Fibroblast of lung (primary cell): ENCODE results near the gene COL11A1. TPM values are rescaled to one million over a fixed set of nuclear protein-coding genes. Genes with fewer than 3 reads are reported as not detected.

Source experiments
- DNase-seq, 2 donors: peaks; one replicate each; pipeline versions ENCODE4 v3.0.0 to v3.0.0-alpha.2; 2010; ENCODE audit warnings: low read depth in 2 of 2
- H2AFZ ChIP-seq: 2 replicates; pipeline ENCODE4 v1.5.1; 2012; ENCODE audit warnings: low read length, control low read depth, inconsistent platforms
- H3K27ac ChIP-seq: 2 replicates; pipeline ENCODE4 v1.5.1; 2011; ENCODE audit warnings: low read length, control low read depth; ENCODE audit not compliant: insufficient read depth
- H3K27me3 ChIP-seq: 2 replicates; pipeline ENCODE4 v1.5.1; 2011; ENCODE audit warnings: mild to moderate bottlenecking, low read length; ENCODE audit not compliant: control insufficient read depth, insufficient read depth
- H3K36me3 ChIP-seq: 2 replicates; pipeline ENCODE4 v1.5.1; 2011; ENCODE audit warnings: low read length; ENCODE audit not compliant: control insufficient read depth, insufficient read depth
- H3K4me1 ChIP-seq: 2 replicates; pipeline ENCODE4 v1.5.1; 2011; ENCODE audit warnings: low read length; ENCODE audit not compliant: control insufficient read depth, insufficient read depth; ENCODE audit errors: extremely low read depth
- H3K4me2 ChIP-seq: 2 replicates; pipeline ENCODE4 v1.5.1; 2011; ENCODE audit warnings: low read length, control low read depth; ENCODE audit not compliant: insufficient read depth; ENCODE audit errors: extremely low read depth
- H3K4me3 ChIP-seq, 4 experiments: fragments of 200-600 bp in 1 of 4; sonication (generic) in 1 of 4; replicated peaks in 1 of 4; 2 replicates each; pipeline ENCODE4 v1.5.1; 2011 to 2016; ENCODE audit warnings: low read length in 4 of 4, low read depth in 3 of 4, mild to moderate bottlenecking in 3 of 4, control low read depth in 2 of 4, inconsistent platforms in 1 of 4, mixed read lengths in 1 of 4; ENCODE audit not compliant: insufficient read depth in 1 of 4; ENCODE audit errors: control extremely low read depth in 1 of 4
- H3K79me2 ChIP-seq: 2 replicates; pipeline ENCODE4 v1.5.1; 2012; ENCODE audit warnings: mild to moderate bottlenecking, low read length, inconsistent platforms; ENCODE audit not compliant: control insufficient read depth, insufficient read depth
- H3K9ac ChIP-seq: 2 replicates; pipeline ENCODE4 v1.5.1; 2011; ENCODE audit warnings: mild to moderate bottlenecking, low read length, control low read depth; ENCODE audit not compliant: insufficient read depth
- H3K9me3 ChIP-seq: 2 replicates; pipeline ENCODE4 v1.5.1; 2012; ENCODE audit warnings: low read depth, low read length; ENCODE audit not compliant: control insufficient read depth, insufficient read depth
- H4K20me1 ChIP-seq: 2 replicates; pipeline ENCODE4 v1.5.1; 2011; ENCODE audit warnings: low read length; ENCODE audit not compliant: control insufficient read depth, insufficient read depth; ENCODE audit errors: extremely low read depth
- EZH2 ChIP-seq: IDR thresholded peaks from 2 replicates; pipeline ENCODE4 v1.5.1; 2012; ENCODE audit warnings: low read length, control low read depth, mild to moderate bottlenecking; ENCODE audit errors: missing control alignments
- polyA plus RNA-seq, 2 donors: library from polyadenylated mRNA; depleted of rRNA in 1 of 2; stranded (reverse) in 1 of 2; unstranded in 1 of 2; fragments of >200 nt; gene quantifications; 2 replicates each; pipeline ENCODE4 v1.2.1, GENCODE V29; 2011 to 2012; ENCODE audit warnings: missing spikeins in 1 of 2
- total RNA-seq: library from RNA; depleted of rRNA; stranded (reverse); fragments of >200 nt; gene quantifications from 2 replicates; pipeline ENCODE4 v1.2.1, GENCODE V29; 2014
- TF ChIP-seq, protein P1 (sequence below), 2 donors: IDR thresholded peaks in 1 of 2; conservative IDR thresholded peaks in 1 of 2; 1 replicate in 1 of 2; 2 replicates in 1 of 2; pipeline ENCODE4 v1.5.1; 2011 to 2012; ENCODE audit warnings: low read length in 2 of 2, control low read depth in 1 of 2, inconsistent platforms in 1 of 2, low read depth in 1 of 2, mild to moderate bottlenecking in 1 of 2

COL11A1 gene
- total and polyA plus RNA-seq, 2 donors (not counting 1 experiment from before 2014, with no cell fraction given): 2.6 to 8.9 TPM

DNA sequence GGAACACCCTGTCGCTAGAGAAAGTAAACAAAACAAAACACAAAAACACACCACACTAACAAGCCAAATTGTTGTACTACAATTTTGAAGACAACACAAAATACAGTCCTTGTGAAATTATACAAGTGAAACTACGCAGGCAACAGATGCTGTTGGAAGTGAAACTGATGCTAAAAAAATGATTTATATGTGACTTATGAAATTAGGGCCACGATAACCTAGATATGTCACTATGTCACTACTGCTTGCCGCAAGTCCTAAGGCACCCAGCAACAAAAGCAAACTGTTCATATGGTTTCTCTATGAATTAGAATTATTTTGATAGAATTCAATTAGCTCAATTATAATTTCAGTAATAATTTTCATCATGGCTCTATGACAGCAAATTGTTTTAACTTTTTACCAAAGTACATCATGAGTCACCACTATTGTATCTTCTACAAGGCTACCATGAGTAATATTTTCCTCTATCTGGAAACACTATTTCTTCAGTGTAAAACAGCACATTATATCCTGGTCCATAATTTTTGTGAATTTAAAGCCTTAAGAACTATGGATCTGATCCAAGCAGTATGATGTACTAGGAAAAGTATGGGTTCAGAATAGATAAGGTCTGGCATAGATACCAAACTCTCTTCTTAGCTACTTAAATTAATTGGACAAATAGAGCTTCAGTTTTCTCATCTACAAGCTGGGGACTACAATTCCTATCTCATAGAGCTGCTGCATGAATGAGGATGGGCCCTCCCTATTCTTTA is 216.3 kb downstream of the COL11A1 start:
- Histone ChIP-seq H3K4me3 (no peak overlapping the region), H3K9ac (no peak overlapping the region), H3K9me3 (no peaks in the 10 kb centered on the region), H3K27ac (no peak overlapping the region), H3K79me2 (no peaks in the 10 kb centered on the region), H3K4me2 (no peak overlapping the region), H2AFZ (no peak overlapping the region), H3K4me1 (no peaks in the 10 kb centered on the region), H4K20me1 (no peaks in the 10 kb centered on the region), H3K27me3 (no peaks in the 10 kb centered on the region), H3K36me3 (no peaks in the 10 kb centered on the region)
- peak; percentile 67 to 89 for DNase-seq
- no peak for TF ChIP-seq EZH2
- TF ChIP-seq, protein P1, sequence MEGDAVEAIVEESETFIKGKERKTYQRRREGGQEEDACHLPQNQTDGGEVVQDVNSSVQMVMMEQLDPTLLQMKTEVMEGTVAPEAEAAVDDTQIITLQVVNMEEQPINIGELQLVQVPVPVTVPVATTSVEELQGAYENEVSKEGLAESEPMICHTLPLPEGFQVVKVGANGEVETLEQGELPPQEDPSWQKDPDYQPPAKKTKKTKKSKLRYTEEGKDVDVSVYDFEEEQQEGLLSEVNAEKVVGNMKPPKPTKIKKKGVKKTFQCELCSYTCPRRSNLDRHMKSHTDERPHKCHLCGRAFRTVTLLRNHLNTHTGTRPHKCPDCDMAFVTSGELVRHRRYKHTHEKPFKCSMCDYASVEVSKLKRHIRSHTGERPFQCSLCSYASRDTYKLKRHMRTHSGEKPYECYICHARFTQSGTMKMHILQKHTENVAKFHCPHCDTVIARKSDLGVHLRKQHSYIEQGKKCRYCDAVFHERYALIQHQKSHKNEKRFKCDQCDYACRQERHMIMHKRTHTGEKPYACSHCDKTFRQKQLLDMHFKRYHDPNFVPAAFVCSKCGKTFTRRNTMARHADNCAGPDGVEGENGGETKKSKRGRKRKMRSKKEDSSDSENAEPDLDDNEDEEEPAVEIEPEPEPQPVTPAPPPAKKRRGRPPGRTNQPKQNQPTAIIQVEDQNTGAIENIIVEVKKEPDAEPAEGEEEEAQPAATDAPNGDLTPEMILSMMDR (conservative IDR thresholded peaks at IDR 0.05 in 1 of 2, IDR thresholded peaks at IDR 0.05 in 1 of 2; ENCODE audit: low read depth in 1 of 2, low read length in 2 of 2): no peak

DNA sequence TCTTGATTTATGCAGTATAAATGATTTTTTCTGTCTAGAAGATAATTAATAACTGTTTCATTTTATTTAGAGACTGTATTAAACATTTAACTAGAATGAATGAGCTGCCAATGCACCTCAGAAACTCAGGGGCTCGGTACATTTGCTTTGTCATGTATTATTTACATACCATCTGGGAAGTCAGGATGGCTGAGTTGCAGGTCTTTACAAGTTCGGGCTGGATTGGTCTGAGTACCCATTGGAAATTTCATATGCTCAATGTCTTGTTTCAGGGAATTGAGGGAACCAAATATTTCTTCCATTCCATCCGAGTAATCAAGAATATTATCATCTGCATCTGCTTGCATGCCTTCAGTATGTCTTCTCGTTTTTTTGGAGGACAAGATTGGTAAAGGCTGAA is 221.7 kb downstream of the COL11A1 start:
- TF ChIP-seq, protein P1 (conservative IDR thresholded peaks at IDR 0.05 in 1 of 2, IDR thresholded peaks at IDR 0.05 in 1 of 2; ENCODE audit: low read depth in 1 of 2, low read length in 2 of 2): no peak
- no peak for TF ChIP-seq EZH2
- Histone ChIP-seq H2AFZ (no peak overlapping the region), H3K9ac (no peak overlapping the region), H3K4me1 (no peaks in the 10 kb centered on the region), H3K27me3 (no peaks in the 10 kb centered on the region), H4K20me1 (no peaks in the 10 kb centered on the region), H3K4me3 (no peak overlapping the region), H3K79me2 (no peaks in the 10 kb centered on the region), H3K9me3 (no peaks in the 10 kb centered on the region), H3K4me2 (no peak overlapping the region), H3K36me3 (no peaks in the 10 kb centered on the region), H3K27ac (no peak overlapping the region)
- DNase-seq: no peak

DNA sequence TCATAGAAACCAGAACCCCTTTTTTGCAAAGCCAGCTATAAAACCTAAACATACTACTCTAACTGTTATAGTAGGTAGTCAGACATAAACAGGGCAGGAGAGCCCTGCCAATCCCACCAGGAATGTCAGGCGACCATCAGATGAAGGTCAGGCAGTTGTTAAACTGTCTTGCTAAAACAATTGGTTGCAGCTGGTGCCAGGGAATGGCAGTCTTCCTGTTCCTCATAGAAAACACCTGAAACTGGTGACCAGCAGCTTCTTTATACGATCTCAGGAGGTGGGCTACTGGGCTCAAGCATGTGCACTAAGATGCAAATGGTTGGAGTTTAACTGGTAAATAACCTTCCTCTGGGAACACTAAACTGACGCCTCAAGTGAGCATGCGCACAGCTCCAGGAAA is 224.1 kb downstream of the COL11A1 start:
- no peaks in the 10 kb centered on the region for H3K4me1 ChIP-seq
- no peak overlapping the region for H3K9ac ChIP-seq

More for the DNA sequence above, 224.1 kb downstream of the COL11A1 start:
- H3K36me3 ChIP-seq: no peaks in the 10 kb centered on the region
- H3K27me3 ChIP-seq: no peaks in the 10 kb centered on the region
- no peaks in the 10 kb centered on the region for H4K20me1 ChIP-seq
- no peak overlapping the region for H3K4me3 ChIP-seq
- no peak overlapping the region for H2AFZ ChIP-seq
- no peak for DNase-seq
- no peaks in the 10 kb centered on the region for H3K9me3 ChIP-seq
- no peak overlapping the region for H3K27ac ChIP-seq
- no peak for TF ChIP-seq EZH2
- TF ChIP-seq, protein P1 (conservative IDR thresholded peaks at IDR 0.05 in 1 of 2, IDR thresholded peaks at IDR 0.05 in 1 of 2; ENCODE audit: low read depth in 1 of 2, low read length in 2 of 2): no peak
- H3K4me2 ChIP-seq: no peak overlapping the region
- no peaks in the 10 kb centered on the region for H3K79me2 ChIP-seq
